Osteocyte (in vitro differentiated cells): Measurements from ENCODE around the gene PCF11. TPM values are rescaled to one million over a fixed set of nuclear protein-coding genes. Genes with fewer than 3 reads are reported as not detected.

Source experiments
- DNase-seq: peaks from one replicate; pipeline ENCODE4 v3.0.0; 2021; ENCODE audit warnings: mixed read lengths; ENCODE audit not compliant: unreplicated experiment; ENCODE audit errors: extremely low spot score
- H3K27ac Mint-ChIP-seq: one replicate; pipeline ENCODE4 v1.8.0; 2021; ENCODE audit warnings: mild to moderate bottlenecking, mixed read lengths; ENCODE audit not compliant: unreplicated experiment
- H3K27me3 Mint-ChIP-seq: one replicate; pipeline ENCODE4 v1.8.0; 2021; ENCODE audit warnings: mixed read lengths; ENCODE audit not compliant: unreplicated experiment
- H3K36me3 Mint-ChIP-seq: one replicate; pipeline ENCODE4 v1.8.0; 2021; ENCODE audit warnings: mixed read lengths; ENCODE audit not compliant: unreplicated experiment
- H3K4me1 Mint-ChIP-seq: one replicate; pipeline ENCODE4 v1.8.0; 2021; ENCODE audit warnings: mixed read lengths; ENCODE audit not compliant: unreplicated experiment
- H3K4me3 Mint-ChIP-seq: one replicate; pipeline ENCODE4 v1.8.0; 2021; ENCODE audit warnings: mild to moderate bottlenecking, moderate library complexity, mixed read lengths; ENCODE audit not compliant: unreplicated experiment
- H3K9me3 Mint-ChIP-seq: one replicate; pipeline ENCODE4 v1.8.0; 2021; ENCODE audit warnings: mixed read lengths; ENCODE audit not compliant: unreplicated experiment
- total RNA-seq: library from RNA; stranded (reverse); gene quantifications from 2 replicates; pipeline ENCODE4 v1.2.1, GENCODE V29; 2021
- TF ChIP-seq, protein P1 (sequence below): fragments of 200-600 bp; sonication (generic); IDR thresholded peaks from 2 replicates; pipeline ENCODE4 v1.5.0; 2021; ENCODE audit warnings: antibody characterized with exemption, mild to moderate bottlenecking, moderate library complexity

The PCF11 gene
- total RNA-seq, 1 donor from 2014 or later = 66.6 TPM

DNA sequence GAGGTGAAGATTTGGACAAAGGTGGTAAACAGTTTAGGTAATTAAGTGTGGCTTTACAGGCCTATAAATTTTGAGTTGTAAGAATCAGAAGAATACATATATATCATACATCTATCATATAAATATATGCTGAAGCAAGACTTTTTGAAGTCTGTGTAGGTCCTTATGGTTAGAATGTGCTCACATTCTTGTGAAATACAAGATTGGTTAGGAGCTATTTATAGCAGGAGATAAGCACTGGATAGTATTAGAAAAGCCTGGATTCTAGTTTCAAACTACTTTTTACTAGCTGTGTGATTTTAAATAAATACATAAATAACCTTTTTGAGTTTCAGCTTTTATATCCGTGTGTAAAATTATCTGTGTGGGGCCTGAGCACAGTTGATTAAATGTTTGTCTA, 78.9 kb downstream of the PCF11 start:
- no peak for DNase-seq

More for the DNA sequence above, 78.9 kb downstream of the PCF11 start:
- Mint-ChIP-seq H3K36me3 (no peaks in the 10 kb centered on the region), H3K27me3 (peaks cover 18% of the 10 kb centered on the region), H3K4me3 (no peak overlapping the region), H3K9me3 (no peaks in the 10 kb centered on the region), H3K27ac (no peak overlapping the region), H3K4me1 (no peaks in the 10 kb centered on the region)
- TF ChIP-seq, protein P1, sequence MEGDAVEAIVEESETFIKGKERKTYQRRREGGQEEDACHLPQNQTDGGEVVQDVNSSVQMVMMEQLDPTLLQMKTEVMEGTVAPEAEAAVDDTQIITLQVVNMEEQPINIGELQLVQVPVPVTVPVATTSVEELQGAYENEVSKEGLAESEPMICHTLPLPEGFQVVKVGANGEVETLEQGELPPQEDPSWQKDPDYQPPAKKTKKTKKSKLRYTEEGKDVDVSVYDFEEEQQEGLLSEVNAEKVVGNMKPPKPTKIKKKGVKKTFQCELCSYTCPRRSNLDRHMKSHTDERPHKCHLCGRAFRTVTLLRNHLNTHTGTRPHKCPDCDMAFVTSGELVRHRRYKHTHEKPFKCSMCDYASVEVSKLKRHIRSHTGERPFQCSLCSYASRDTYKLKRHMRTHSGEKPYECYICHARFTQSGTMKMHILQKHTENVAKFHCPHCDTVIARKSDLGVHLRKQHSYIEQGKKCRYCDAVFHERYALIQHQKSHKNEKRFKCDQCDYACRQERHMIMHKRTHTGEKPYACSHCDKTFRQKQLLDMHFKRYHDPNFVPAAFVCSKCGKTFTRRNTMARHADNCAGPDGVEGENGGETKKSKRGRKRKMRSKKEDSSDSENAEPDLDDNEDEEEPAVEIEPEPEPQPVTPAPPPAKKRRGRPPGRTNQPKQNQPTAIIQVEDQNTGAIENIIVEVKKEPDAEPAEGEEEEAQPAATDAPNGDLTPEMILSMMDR = no peak

Other genes starting within 250 kb of the PCF11 start
- gene RAB30, start 85.2 kb upstream of the PCF11 start, total RNA-seq = 73.8 and 79.7 TPM in 2 replicates
- gene ANKRD42, start 36.6 kb downstream of the PCF11 start, total RNA-seq = 8.8 and 9.8 TPM in 2 replicates
- gene CCDC90B, start 129.2 kb downstream of the PCF11 start, total RNA-seq = 33.3 and 42.4 TPM in 2 replicates